MG63 (cell line): ENCODE measurements around the gene ACBD4. TPM values are rescaled to one million over a fixed set of nuclear protein-coding genes. Genes with fewer than 3 reads are reported as not detected.

Experiments
- DNase-seq: peaks from one replicate; pipeline ENCODE4 v3.0.0-alpha.2; 2020
- H3K27me3 ChIP-seq: fragments of 250-450 bp; sonication (Bioruptor Pico); 2 replicates; pipeline ENCODE4 v1.5.1; 2020; ENCODE audit warnings: mild to moderate bottlenecking, moderate library complexity
- H3K36me3 ChIP-seq: fragments of 250-450 bp; sonication (Bioruptor Pico); 2 replicates; pipeline ENCODE4 v1.5.1; 2020; ENCODE audit warnings: mild to moderate bottlenecking, moderate library complexity
- H3K4me3 ChIP-seq: fragments of 250-450 bp; sonication (Bioruptor Pico); 2 replicates; pipeline ENCODE4 v1.5.1; 2020; ENCODE audit warnings: mild to moderate bottlenecking, moderate library complexity
- H3K9me3 ChIP-seq: fragments of 250-450 bp; sonication (Bioruptor Pico); 2 replicates; pipeline ENCODE4 v1.5.1; 2020; ENCODE audit warnings: mild to moderate bottlenecking, moderate library complexity
- total RNA-seq: library from RNA; depleted of rRNA; stranded (reverse); fragments of >200 nt; shearing (Covaris generic); gene quantifications from 2 replicates; pipeline ENCODE4 v1.2.3, GENCODE V29; 2014; ENCODE audit warnings: low replicate concordance

The ACBD4 gene
- total RNA-seq, 1 experiment from 2014 or later: 5.0 TPM

- no peaks in the 10 kb centered on the region for H3K36me3 ChIP-seq
- no peaks in the 10 kb centered on the region for H3K27me3 ChIP-seq
- no peak for DNase-seq
- H3K4me3 ChIP-seq: no peak overlapping the region
- H3K9me3 ChIP-seq: no peaks in the 10 kb centered on the region
Measured at GRCh38 chr17:45139533-45139920, 4.0 kb downstream of the ACBD4 start.

- Histone ChIP-seq H3K4me3 (no peak overlapping the region), H3K27me3 (no peaks in the 10 kb centered on the region), H3K36me3 (no peaks in the 10 kb centered on the region), H3K9me3 (no peaks in the 10 kb centered on the region)
- DNase-seq: no peak
Measured at GRCh38 chr17:45143094-45143670, 7.7 kb downstream of the ACBD4 start.

- DNase-seq: peak; percentile 81
Measured at GRCh38 chr17:45143767-45144198, 8.3 kb downstream of the ACBD4 start.

GRCh38 chr17:45144199-45145034 lies 8.9 kb downstream of the ACBD4 start:
- Histone ChIP-seq H3K27me3 (no peaks in the 10 kb centered on the region), H3K4me3 (peak overlapping the region; percentile 29), H3K9me3 (no peaks in the 10 kb centered on the region), H3K36me3 (no peaks in the 10 kb centered on the region)
- no peak for DNase-seq

More at GRCh38 chr17:45143767-45144198, 8.3 kb downstream of the ACBD4 start:
- no peaks in the 10 kb centered on the region for H3K27me3 ChIP-seq
- no peaks in the 10 kb centered on the region for H3K9me3 ChIP-seq
- H3K4me3 ChIP-seq: peak overlapping the region; percentile 29
- H3K36me3 ChIP-seq: no peaks in the 10 kb centered on the region

GRCh38 chr17:45145035-45145389 lies 9.5 kb downstream of the ACBD4 start:
- H3K9me3 ChIP-seq: no peaks in the 10 kb centered on the region
- no peak overlapping the region for H3K4me3 ChIP-seq
- H3K36me3 ChIP-seq: peaks cover 4% of the 10 kb centered on the region; the same call in 1 of the 2 replicates
- no peaks in the 10 kb centered on the region for H3K27me3 ChIP-seq
- no peak for DNase-seq

GRCh38 chr17:45146166-45146565 lies 10.7 kb downstream of the ACBD4 start:
- Histone ChIP-seq H3K27me3 (no peaks in the 10 kb centered on the region), H3K36me3 (peaks cover 14% of the 10 kb centered on the region), H3K4me3 (no peak overlapping the region), H3K9me3 (no peaks in the 10 kb centered on the region)
- no peak for DNase-seq

- H3K4me3 ChIP-seq: peak overlapping the region; percentile 93
Measured at GRCh38 chr17:45146592-45146889, 11.1 kb downstream of the ACBD4 start.

GRCh38 chr17:45146890-45147580 lies 11.5 kb downstream of the ACBD4 start:
- H3K4me3 ChIP-seq: peak overlapping the region; percentile 93
- H3K9me3 ChIP-seq: no peaks in the 10 kb centered on the region
- H3K36me3 ChIP-seq: peaks cover 20% of the 10 kb centered on the region
- H3K27me3 ChIP-seq: no peaks in the 10 kb centered on the region
- DNase-seq: no peak

More at GRCh38 chr17:45146592-45146889, 11.1 kb downstream of the ACBD4 start:
- DNase-seq: no peak
- H3K9me3 ChIP-seq: no peaks in the 10 kb centered on the region
- H3K27me3 ChIP-seq: no peaks in the 10 kb centered on the region
- peaks cover 18% of the 10 kb centered on the region for H3K36me3 ChIP-seq

- peak overlapping the region; percentile 93 for H3K4me3 ChIP-seq
- H3K9me3 ChIP-seq: no peaks in the 10 kb centered on the region
- H3K27me3 ChIP-seq: no peaks in the 10 kb centered on the region
- DNase-seq: peak; percentile 86
- H3K36me3 ChIP-seq: peaks cover 20% of the 10 kb centered on the region
Measured at GRCh38 chr17:45147581-45148182, 12.2 kb downstream of the ACBD4 start.

GRCh38 chr17:45148183-45149036 lies 12.9 kb downstream of the ACBD4 start, which contains the start of gene HEXIM1:
Gene HEXIM1, plus strand, starts transcription at chr17:45148475. Its CDS starts 716 bp downstream, at chr17:45149191.
- Histone ChIP-seq H3K36me3 (peaks cover 20% of the 10 kb centered on the region), H3K27me3 (no peaks in the 10 kb centered on the region), H3K9me3 (no peaks in the 10 kb centered on the region), H3K4me3 (peak within 1 kb of the TSS; percentile 93)
- DNase-seq: peak; percentile 99

GRCh38 chr17:45149037-45149668 lies 13.7 kb downstream of the ACBD4 start:
- Histone ChIP-seq H3K9me3 (no peaks in the 10 kb centered on the region), H3K27me3 (no peaks in the 10 kb centered on the region), H3K4me3 (peak overlapping the region; percentile 93), H3K36me3 (peaks cover 20% of the 10 kb centered on the region)
- DNase-seq: peak; percentile 87

GRCh38 chr17:45149669-45150664 lies 14.5 kb downstream of the ACBD4 start:
- Histone ChIP-seq H3K27me3 (no peaks in the 10 kb centered on the region), H3K36me3 (peaks cover 20% of the 10 kb centered on the region), H3K4me3 (peak overlapping the region; percentile 93), H3K9me3 (no peaks in the 10 kb centered on the region)
- peak; percentile 57 for DNase-seq

- Histone ChIP-seq H3K4me3 (peak overlapping the region; percentile 93), H3K36me3 (peaks cover 20% of the 10 kb centered on the region), H3K27me3 (no peaks in the 10 kb centered on the region), H3K9me3 (no peaks in the 10 kb centered on the region)
- DNase-seq: no peak
Measured at GRCh38 chr17:45150911-45151809, 15.7 kb downstream of the ACBD4 start.

- DNase-seq: no peak
- H3K4me3 ChIP-seq: no peak overlapping the region
- H3K27me3 ChIP-seq: no peaks in the 10 kb centered on the region
- no peaks in the 10 kb centered on the region for H3K9me3 ChIP-seq
- peaks cover 27% of the 10 kb centered on the region for H3K36me3 ChIP-seq
Measured at GRCh38 chr17:45155029-45155428, 19.5 kb downstream of the ACBD4 start.
